Kidney tubule cell (primary cell): ENCODE data around the gene IDH1.
A peak's percentile ranks its signal among the peaks of the same experiment; 100 is the strongest.
"Not testable (repeated sequence)": the region's sequence is repeated elsewhere in the genome, so short reads cannot be mapped to it uniquely, and the experiment has no call there.

ENCODE experiments used
- DNase-seq: peaks from one replicate; pipeline ENCODE4 v3.0.0-alpha.2; 2018; ENCODE audit warnings: low spot score

The IDH1 gene

DNA sequence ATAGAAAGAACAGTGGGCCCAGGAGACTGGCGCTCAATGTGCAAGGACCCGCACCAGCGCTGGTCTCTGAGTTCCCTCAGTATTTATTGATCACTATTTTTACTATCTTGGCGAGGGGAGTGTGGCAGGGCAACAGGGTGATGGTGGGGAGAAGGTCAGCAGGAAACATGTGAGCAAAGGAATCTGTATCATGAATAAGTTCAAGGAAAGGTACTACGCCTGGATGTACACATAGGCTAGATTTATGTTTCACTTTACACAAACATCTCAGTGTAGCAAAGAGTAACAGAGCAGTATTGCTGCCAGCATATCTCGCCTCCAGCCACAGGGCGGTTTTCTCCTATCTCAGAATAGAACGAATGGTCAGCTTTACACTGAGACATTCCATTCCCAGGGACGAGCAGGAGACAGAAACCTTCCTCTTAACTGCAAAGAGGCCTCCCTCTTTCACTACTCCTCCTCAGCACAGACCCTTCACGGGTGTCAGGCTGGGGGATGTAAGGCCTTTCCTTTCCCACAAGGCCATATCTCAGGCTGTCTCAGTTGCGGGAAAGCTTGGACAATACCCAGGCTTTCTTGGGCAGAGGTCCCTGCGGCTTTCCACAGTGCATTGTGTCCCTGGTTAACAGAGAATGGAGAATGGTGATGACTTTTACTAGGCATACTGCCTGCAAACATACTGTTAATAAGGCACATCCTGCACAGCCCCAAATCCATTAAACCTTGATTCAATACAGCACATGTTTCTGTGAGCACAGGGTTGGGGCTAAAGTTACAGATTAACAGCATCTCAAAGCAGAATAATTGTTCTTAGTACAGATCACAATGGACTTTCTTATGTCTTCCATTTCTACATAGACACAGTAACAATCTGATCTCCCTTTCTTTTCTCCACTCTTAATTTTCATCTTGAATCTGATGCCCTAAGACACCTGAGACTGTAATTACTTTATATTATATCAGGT is 2.3 kb upstream of the IDH1 start:
- not testable (repeated sequence) for DNase-seq

DNA sequence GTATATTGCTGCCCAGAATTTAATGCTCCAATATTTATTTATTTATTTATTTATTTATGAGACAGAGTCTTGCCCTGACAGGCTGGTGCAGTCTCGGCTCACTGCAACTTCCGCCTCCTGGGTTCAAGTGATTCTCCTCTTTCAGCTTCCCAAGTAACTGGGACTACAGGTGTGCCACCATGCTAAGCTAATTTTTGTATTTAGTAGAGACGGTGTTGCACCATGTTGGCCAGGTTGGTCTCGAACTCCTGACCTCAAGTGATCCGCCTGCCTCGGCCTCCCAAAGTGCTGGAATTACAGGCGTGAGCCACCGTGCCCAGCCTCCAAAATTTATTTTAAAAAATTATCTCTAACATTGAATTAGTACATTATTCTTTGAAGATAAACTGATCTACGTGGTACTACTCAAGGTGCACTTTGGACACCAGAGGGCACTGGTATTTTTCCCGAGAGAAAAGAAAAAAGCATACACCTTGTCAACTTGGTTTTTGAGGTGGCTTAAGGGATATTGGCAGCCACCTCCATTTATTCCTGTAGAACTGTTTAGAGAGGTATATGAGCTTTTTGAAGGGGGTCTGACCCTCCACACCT is 1.4 kb upstream of the IDH1 start:
- DNase-seq = peak; percentile 22

DNA sequence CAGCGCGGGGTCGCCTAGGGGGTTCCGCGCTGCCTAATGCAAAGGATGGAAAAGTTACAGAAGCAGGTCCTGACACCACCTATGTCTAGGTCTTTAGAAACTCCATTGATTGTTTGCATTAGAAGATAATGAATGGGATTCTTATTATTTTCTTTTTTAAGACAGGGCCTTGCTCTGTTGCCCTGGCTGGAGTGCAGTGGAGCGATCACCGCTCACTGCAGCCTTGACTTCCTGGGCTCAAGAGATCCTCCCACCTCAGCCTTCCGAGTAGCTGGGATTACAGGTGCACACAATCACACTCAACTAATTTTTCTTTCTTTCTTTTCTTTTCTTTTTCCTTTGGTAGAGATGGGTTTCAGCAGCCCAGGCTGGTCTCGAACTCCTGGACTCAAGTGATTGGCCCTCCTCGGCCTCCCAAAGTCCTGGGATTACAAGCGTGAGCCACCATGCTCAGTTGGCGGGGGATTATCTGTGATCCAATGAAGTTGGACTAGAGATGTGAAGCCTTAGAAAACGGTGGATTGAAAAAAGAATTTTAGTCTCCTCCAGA is 761 bp upstream of the IDH1 start:
- DNase-seq = no peak

DNA sequence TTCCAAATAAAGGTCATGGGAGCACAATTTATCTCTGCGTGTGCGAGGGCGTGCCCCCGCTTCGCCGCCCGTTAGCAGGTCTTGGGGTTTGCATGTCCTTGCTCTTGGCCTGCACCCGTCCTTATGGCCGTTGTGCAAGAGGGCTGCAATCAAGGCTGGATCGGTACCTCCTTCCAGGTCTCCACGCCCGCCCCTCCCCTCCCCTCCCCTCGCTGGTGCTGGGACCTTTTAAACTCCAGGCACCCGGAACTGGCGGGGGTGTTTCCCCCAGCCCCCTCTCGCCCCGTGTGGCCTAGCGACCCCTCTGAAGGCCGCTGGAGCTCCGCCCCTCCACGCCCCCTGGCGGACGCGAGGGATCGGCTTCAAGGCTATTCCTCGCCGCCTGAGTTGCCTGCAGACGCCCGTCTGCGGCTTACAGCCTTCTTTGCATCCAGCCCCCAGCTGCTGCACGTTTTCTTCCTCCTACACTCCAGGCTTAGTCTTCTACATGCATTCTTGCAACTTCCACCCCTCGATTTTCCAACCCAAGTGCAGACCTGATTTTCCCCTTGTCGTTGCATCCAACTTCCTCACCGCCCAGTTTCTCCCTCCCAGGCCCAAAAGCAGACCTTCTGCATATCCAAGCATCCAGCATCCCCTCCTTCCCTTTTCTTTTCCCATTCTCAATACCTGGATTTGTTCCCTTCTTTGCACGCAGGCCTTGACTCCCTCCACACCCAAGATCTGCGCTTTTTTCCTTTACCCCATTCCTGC is 577 bp downstream of the IDH1 start:
- DNase-seq = peak; percentile 76

DNA sequence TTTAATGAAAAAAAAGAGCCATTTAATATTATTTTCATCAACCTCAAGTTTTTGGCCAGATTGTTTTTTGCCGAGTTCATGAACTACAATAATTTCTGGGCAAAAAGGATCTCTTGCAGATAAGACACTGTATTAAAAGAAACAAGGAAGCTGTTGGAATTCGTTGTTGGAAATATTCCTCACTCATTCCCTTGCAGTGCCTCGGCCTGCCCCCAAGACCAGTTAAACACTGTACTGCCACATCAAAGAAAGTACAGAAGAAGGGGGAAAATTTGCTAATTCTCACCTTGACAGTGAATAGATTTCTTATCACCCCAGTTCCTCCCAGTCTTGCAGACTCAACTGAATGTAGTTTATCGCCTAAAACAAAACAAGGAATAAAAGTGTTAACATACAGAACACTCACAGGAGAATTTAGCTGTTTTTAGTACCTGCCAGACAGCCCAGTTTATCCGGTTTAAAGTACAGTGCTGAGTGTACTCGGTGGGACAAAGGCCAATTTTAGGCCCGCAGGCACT is 1.2 kb downstream of the IDH1 start:
- DNase-seq = peak; percentile 13

DNA sequence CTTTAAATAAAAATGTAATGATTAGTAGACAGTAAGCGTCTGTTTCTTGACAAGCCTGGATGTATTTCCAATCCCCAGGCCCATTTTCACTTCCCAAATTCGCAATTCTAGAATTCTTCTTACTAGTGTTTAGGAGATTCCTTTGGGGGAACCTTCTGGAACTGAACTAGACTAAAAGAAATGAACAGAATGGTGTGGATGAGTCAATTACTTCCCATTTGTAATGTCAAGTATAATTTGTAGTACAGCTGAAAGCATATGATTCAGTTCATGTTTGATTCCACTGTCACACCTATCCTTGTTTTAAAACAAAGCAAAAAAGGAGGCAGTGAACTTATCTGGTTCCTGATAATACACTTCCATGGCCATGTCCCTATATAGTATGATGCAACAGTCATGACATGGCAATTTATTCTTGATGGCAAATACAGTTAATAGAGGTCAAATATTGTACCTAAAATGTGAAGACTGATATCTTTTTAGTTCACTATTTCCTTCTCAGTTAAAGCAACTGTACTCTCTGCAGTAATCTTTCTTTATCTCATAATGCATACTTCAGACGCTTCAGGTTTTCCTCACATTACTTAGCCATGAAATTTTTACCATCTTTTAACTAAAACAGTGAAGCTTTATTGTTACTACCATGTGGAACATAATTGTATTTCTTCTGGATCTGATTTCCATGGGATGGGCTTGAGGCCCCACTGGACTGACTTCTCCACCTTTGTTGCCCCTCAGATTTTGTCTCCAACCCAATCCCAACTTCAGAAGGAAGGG is 2.0 kb downstream of the IDH1 start:
- DNase-seq = no peak

DNA sequence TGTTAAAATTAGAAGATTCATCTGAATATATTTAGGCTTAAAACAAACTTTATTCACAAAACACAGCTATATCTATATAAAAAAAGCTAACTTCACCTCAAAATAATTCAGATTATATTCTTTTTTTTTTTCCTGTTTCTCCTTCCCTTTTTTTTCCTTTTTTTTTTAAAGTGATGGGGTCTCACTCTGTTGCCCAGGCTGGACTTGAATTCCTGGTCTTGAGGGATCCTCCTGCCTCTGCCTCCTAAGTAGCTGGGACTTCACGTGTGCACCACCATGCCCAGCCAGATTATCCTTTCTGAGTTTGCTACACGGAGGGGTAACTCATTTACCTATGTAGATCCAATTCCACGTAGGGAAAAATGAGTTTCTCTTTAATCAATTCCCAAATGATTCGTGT is 3.8 kb downstream of the IDH1 start:
- DNase-seq = no peak

DNA sequence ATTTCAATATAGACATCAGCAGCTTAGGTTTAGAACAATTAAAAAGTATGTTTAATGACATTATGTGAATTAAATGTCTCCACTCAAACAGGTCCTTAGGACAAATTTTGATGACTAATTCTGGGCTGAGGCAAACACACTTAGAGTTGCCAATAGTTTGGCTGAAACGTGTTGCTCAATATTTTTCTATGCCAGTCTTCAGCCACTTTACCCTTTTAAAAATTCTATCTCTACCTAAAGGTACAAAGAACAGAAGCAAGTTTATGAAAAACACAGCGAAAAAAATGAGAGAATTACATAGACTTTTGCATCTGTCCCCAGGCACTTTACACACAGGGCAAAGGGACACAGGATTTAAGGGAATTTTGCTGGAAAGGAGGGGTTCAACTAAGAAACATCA is 4.5 kb downstream of the IDH1 start:
- DNase-seq = no peak

DNA sequence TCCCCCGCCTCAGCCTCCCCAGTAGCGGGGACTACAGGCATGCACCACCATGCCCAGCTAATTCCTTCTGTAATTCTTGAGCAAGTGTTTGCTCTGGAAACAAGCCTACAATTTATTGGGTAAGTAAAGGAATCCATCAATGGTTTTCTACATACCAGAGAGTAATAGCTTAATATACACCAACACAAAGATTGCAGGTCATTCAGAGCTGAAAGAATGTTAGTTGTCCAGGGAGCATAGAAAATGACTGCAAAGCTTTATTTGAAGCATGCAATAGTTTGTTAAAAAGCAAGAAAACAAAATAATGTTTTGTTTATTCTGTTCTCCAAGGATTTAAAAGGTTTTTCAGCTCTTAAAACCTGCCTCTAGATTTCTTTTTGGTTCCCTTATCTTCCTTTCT is 5.6 kb downstream of the IDH1 start:
- no peak for DNase-seq

DNA sequence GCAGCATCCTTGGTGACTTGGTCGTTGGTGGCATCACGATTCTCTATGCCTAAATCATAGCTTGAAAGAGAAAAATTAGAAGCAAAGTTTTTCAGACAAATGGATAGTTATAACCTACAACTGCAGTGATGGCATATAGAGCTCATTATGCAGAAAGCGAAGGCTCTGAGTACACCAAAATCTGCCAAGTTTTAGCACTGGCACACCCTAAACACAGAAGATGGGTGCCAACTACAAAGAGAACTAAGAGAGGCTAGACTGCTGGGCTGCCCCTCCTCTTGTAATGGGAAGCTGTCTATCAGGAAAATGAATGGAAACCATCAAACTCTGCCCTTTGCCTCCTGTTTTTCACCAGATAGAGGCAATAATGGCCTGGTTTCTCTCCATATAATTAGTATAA is 6.3 kb downstream of the IDH1 start:
- DNase-seq = no peak

DNA sequence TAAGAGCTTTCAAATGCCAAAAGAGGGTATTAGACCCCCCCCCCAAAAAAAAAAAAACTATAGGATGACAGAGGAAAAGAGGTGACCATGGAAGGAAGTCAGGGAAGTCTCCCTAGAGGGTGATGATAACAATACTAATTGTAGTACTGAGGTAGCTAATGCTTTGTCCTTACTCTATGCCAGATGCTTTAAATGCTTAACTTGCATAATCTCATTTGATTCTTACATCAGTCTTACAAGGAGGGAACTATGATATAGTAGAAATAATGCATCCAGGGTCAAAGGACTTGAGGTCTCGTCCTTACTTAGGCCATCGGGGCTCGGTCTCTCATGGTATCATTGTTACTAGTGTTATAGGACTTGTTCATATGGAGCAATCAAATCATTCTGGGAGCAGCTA is 9.1 kb downstream of the IDH1 start:
- no peak for DNase-seq

DNA sequence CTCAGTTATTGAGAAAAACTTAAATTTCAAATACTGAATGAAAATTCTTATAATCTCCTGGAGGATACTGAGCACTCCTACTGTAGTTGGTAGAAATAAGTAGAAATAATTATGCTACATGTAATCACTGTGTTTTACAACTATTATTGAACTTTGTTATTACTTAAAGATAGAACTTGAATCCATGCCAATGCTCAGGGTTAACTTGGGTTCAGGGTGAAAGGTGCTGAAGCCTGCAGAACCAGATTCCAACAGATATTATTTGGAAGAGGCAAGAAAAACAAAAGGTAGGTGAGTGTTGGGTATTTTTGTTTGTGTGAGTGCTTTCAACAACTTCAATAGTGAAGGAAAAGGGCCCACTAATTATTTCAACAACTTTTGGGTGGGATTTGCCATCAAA is 10.4 kb downstream of the IDH1 start:
- no peak for DNase-seq

DNA sequence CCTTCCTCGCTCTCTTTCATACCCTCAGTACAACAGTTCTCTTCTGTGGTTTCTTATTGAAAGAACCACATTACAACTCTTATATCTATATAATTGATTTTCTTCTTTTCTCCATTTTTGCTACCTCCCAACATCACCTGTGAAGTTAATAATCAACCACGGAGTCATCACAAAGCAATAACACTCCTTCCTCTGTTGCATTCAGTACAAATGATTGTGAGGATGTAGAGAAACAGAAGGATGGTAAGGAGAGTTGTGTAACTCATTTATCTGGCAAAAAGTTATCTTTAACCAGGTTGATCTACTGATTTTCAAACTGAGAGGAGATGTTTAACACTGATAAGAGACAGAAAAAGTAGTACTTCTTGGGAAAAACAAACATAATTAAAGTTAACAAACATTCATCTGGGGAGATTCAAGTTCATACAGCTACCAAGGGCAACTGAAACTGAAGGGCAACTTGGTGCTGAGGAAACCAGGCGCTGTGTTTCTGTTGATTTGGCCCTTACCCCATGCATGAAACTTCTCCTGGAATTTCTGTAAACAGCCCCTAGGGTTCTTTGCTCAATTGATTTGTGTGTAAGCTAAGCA is 14.2 kb downstream of the IDH1 start:
- peak; percentile 35 for DNase-seq

DNA sequence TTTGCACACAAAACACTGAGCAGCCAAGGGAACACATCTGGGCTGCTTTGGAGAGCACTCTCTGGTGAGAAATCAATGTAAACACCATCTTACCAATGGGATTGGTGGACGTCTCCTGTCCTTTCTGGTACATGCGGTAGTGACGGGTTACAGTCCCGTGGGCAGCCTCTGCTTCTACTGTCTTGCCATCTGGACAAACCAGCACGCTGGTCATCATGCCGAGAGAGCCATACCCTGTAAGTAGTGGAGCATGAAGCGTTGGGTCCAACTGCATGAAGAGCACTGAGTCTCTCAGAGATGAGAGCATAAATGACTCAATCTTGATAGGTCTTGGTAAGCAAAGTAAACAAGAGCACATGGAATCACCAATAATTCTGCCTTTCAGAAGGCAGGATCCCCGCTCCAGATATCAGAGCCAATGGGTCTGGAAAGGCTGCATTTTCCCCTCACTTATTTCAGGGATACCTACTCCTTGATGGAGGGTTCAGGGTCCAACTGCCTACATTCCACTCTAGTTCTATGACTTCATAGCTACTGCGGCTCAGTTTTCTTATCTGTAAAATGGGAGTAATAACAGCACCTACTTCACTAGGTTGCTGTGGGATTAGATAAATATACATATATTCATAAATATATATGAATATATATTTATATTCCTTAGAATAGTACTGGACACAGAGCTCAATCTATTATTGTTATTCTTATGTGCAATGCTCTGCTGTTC is 14.9 kb downstream of the IDH1 start:
- DNase-seq = peak; percentile 33

DNA sequence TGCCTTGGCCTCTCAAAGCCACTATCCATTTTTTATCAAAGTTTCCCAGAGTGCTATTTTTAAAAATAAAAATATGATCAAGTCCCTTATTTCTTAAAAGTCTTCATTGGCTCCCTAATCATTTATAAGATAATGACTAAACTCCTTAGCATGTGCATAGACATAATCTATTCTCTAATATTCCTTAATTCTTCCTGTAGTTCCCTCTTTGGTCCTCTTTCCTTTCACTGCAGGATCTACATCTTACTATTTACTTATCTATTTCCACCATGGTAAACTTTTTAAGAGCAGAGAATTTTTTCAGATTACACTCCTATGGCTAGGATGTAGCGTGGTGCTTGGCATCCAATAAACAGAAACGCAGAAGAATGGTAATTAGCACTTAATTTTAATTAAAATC is 19.0 kb downstream of the IDH1 start:
- no peak for DNase-seq

DNA sequence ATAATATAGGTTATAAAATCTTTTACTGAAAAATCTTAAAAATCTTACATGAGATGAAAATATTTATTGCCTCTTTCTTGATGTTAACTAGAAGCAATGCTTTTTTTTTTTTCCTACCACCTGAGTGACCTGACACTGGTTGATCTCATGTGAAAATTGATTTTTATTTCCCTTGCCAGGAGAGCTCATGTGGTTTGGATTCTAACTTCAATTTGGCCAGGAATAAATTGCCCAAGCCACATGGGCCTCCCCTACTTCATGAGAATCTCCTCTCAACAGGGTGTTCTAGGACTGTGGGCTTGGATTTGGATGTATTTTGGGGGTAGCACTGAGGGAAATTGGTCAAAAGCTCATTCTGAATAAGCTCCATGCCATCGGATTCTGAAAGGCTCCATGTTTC is 20.1 kb downstream of the IDH1 start:
- no peak for DNase-seq

DNA sequence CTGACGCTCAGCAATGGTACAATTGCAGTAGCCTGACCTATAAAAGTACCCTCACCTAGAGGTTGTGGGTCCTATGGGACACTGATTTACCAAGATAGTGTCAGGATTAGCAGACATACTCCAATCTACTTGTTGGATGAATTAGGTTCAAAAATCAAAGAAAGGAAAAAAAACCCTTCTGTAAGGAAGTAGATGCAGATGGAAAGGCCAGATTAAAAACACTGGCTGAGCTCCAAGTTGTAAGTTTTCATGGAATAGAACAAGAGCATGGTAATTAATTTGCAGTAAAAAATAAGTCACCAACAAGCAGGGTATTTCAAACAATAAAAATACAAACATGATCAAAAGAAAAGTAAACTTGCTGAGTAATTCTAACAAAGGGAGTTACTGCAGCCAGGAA is 26.4 kb downstream of the IDH1 start:
- no peak for DNase-seq

DNA sequence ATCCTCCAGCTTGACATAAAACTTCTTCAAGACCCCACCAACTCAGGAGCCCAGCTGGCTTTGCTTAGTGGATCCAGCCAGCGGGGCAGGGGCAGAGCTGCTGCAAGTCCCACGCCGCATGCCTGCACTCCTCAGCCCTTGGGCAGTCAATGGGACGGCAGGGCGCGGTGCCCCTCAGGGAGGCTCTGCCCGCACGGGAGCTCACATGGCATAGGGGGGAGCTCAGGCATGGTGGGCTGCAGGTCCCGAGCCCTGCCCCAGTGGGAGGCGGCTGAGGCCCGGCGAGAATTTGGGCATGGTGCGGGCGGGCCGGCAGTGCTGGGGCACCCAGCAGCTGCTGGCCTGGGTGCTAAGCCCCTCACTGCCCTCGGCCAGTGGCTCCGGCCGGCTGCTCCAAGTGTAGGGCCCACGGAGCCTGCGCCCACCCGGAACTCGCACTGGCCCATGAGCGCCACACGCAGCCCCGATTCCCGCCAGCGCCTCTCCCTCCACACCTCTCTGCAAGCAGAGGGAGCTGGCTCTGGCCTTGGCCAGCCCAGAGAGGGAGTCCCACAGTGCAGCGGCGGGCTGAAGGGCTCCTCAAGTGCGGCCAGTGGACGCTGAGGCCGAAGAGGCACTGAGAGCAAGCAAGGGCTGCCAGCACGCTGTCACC is 27.2 kb downstream of the IDH1 start:
- no peak for DNase-seq

DNA sequence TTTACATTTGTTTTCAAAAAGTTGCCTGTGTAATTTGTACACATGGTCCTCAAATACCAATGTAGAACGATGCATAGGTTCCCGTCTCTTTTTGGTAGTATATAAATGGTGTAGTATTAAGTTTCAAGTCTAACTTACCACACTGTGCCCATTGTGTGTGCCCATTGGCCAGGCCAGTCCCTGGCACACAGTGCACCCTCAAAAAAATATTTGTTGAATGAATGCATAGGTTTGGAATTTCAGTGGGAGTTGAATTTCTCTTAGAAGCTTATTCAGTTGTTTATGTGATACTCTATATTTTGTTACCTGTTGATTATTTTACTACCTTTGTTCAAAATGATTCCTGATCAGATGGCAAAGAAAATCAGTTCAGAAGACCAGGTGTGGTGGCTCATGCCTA is 30.1 kb downstream of the IDH1 start:
- DNase-seq = peak; percentile 47

DNA sequence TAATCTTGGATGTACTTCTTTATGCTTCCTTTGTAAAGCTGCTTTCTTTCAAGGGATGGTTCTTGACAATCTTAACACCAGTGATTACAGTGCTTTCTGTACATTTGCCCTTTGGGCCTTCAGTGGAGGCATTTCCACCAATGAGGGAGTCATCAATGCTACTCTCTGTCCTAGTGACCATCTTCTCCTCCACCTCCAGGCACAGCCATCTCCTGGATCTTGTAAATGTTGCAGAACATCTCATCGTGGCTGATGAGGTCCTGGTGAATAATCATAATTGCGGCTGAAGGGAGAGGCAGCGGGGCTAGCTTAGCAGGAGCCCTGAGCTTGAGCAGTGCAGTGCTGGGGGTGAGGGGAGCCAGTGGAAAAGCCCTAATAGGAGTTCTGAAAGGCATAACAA is 32.5 kb downstream of the IDH1 start:
- DNase-seq = peak; percentile 69
